Glutamatergic neuron (in vitro differentiated cells): ENCODE measurements around the gene HOXA11. TPM values are rescaled to one million over a fixed set of nuclear protein-coding genes. Genes with fewer than 3 reads are reported as not detected.

Source experiments
- DNase-seq: peaks from one replicate; pipeline ENCODE4 v3.0.0; 2022
- H3K27ac Mint-ChIP-seq: one replicate; pipeline ENCODE4 v1.8.0; 2020; ENCODE audit warnings: mild to moderate bottlenecking, mixed read lengths, inconsistent platforms; ENCODE audit not compliant: unreplicated experiment
- H3K27me3 Mint-ChIP-seq: one replicate; pipeline ENCODE4 v1.8.0; 2020; ENCODE audit warnings: mild to moderate bottlenecking, moderate library complexity, mixed read lengths, inconsistent platforms; ENCODE audit not compliant: unreplicated experiment
- H3K36me3 Mint-ChIP-seq: one replicate; pipeline ENCODE4 v1.8.0; 2020; ENCODE audit warnings: mild to moderate bottlenecking, mixed read lengths, inconsistent platforms; ENCODE audit not compliant: unreplicated experiment
- H3K4me1 Mint-ChIP-seq: one replicate; pipeline ENCODE4 v1.8.0; 2020; ENCODE audit warnings: mild to moderate bottlenecking, low read depth, mixed read lengths, inconsistent platforms; ENCODE audit not compliant: unreplicated experiment
- H3K4me3 Mint-ChIP-seq: one replicate; pipeline ENCODE4 v1.8.0; 2020; ENCODE audit warnings: mild to moderate bottlenecking, mixed read lengths, inconsistent platforms; ENCODE audit not compliant: unreplicated experiment
- H3K9me3 Mint-ChIP-seq: one replicate; pipeline ENCODE4 v1.8.0; 2020; ENCODE audit warnings: mild to moderate bottlenecking, moderate library complexity, mixed read lengths, inconsistent platforms; ENCODE audit not compliant: unreplicated experiment
- total RNA-seq: library from RNA; stranded (reverse); fragmentation: NEBNext Ultra II Directional; extraction: Animal tissue kit (Norgen Biotek cat#: 25700); gene quantifications from one replicate; pipeline ENCODE4 v1.2.1, GENCODE V29; 2021; ENCODE audit not compliant: unreplicated experiment
- TF ChIP-seq, protein P1 (sequence below): fragments of 200-600 bp; sonication (generic); IDR thresholded peaks from one replicate; pipeline ENCODE4 v1.5.0; 2021; ENCODE audit not compliant: partially characterized antibody, unreplicated experiment

The HOXA11 gene
- total RNA-seq, 1 donor from 2014 or later, result not detected

DNA sequence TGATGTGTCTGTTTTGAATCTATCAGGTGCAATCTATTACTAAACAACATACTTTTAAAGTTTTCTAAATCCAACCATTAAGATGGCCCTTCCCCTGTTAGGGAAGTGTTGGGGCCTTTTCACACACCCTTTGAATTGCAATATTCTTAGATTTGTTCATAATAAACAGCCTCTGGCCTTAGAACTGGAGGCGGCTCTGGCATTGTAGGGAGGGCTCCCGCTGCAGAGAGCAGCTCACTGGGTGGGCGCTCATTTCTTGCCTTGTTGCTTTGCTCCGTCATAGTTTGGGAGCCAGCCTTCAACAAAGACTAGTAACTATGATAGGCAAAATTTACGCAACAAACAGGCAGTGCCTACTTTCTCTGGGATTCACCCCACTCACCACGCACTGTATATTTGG, 6.7 kb downstream of the HOXA11 start:
- H3K27me3 Mint-ChIP-seq, result peaks cover 44% of the 10 kb centered on the region
- no peaks in the 10 kb centered on the region for H3K4me1 Mint-ChIP-seq
- H3K36me3 Mint-ChIP-seq, result no peaks in the 10 kb centered on the region
- H3K27ac Mint-ChIP-seq, result no peak overlapping the region
- no peak overlapping the region for H3K4me3 Mint-ChIP-seq
- TF ChIP-seq, protein P1, sequence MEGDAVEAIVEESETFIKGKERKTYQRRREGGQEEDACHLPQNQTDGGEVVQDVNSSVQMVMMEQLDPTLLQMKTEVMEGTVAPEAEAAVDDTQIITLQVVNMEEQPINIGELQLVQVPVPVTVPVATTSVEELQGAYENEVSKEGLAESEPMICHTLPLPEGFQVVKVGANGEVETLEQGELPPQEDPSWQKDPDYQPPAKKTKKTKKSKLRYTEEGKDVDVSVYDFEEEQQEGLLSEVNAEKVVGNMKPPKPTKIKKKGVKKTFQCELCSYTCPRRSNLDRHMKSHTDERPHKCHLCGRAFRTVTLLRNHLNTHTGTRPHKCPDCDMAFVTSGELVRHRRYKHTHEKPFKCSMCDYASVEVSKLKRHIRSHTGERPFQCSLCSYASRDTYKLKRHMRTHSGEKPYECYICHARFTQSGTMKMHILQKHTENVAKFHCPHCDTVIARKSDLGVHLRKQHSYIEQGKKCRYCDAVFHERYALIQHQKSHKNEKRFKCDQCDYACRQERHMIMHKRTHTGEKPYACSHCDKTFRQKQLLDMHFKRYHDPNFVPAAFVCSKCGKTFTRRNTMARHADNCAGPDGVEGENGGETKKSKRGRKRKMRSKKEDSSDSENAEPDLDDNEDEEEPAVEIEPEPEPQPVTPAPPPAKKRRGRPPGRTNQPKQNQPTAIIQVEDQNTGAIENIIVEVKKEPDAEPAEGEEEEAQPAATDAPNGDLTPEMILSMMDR, result no peak
- H3K9me3 Mint-ChIP-seq, result peaks cover 8% of the 10 kb centered on the region
- DNase-seq, result no peak

DNA sequence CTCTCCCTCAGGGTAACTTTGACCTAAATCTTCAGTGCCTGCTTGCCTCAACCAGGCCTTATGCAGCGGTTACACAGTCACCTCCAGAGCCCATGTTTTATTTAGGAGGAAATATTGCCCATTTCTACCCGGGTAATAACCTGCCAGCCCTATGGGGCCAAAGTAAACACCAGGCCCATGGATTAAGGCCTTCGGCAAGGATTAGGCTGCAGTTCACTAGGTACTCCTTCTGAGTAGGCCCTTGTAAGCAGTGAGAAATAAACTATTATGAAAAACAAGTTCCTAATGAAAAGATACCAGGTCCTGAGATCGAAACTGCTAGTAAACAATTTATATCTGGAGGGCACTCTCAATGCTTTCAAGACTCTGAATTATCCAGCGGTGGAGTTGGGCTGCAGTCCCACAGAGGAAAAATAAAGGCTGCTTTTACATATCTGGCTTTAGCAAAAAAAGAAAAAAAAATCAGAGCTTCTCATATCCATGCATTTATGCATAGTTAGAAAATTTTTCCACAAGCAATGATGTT, 7.2 kb downstream of the HOXA11 start:
- Mint-ChIP-seq H3K9me3 (peaks cover 8% of the 10 kb centered on the region), H3K4me3 (no peak overlapping the region), H3K36me3 (no peaks in the 10 kb centered on the region), H3K4me1 (no peaks in the 10 kb centered on the region), H3K27ac (no peak overlapping the region), H3K27me3 (peaks cover 41% of the 10 kb centered on the region)
- DNase-seq, result no peak
- TF ChIP-seq, protein P1, result no peak

DNA sequence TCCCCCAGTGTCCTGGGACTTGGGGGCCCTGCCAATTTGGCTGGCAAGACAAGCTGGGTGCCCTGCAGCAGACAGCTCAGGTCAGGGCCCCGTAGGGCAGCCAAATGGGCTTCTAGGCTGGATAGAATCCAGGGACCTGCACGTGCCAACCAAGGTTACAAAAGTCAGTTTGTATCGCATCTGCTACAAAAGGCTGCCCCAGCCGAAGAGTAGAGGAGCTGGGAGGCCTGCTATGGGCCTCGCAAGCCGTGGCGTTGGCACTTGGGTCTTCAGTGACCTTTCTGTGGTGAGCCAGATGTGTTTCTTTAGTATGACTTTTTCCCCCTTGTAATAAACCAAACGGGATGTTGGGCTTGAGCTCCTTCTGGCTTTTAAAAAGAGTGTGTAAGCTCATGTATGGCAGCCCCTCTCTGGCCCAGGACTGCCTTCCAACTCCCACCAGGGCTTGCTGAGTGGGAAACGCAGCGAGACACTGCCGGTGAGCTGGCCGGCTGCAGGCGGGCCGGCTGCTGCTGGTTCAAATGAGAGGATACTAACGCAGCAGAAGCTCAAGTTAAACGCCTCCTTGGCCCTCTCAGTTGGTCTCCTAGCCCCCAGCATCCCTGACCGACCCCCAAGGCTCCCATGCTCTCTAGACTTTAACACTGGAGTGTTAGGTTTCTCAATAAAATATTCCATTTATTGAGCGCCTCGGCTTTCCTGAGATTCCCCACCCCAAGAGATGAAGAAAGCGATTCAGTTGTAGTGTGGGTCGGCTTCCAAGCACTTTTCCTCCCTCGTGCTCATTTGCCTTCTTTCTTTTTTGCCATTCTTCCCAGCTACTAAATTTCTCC, 7.9 kb downstream of the HOXA11 start:
- H3K36me3 Mint-ChIP-seq, result no peaks in the 10 kb centered on the region
- H3K4me3 Mint-ChIP-seq, result no peak overlapping the region
- no peaks in the 10 kb centered on the region for H3K4me1 Mint-ChIP-seq
- H3K27me3 Mint-ChIP-seq, result peaks cover 39% of the 10 kb centered on the region
- TF ChIP-seq, protein P1, result no peak
- no peak overlapping the region for H3K27ac Mint-ChIP-seq
- peak; percentile 8 for DNase-seq
- peaks cover 6% of the 10 kb centered on the region for H3K9me3 Mint-ChIP-seq

DNA sequence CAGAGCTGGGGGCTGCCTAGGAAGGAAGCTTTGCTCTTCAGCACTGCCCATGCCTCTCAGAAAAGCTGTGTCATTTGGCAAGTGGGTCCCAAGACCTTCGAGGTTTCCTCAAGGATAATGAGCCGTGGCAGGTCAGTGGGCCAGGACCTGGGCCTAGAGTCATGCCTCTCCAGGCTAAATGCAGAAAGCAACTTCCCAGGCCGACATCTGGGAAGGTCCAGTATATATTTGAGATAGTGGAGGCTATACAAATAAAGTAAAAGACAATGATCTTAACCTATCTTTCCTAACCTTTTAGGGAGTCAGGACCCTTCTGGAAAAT, 8.5 kb downstream of the HOXA11 start:
- peak; percentile 8 for DNase-seq
- Mint-ChIP-seq H3K4me1 (no peaks in the 10 kb centered on the region), H3K27ac (no peak overlapping the region), H3K36me3 (no peaks in the 10 kb centered on the region), H3K4me3 (no peak overlapping the region), H3K9me3 (peaks cover 8% of the 10 kb centered on the region), H3K27me3 (peaks cover 45% of the 10 kb centered on the region)
- TF ChIP-seq, protein P1, result no peak
